ENCODE measurements around the gene CTSW.

DNA sequence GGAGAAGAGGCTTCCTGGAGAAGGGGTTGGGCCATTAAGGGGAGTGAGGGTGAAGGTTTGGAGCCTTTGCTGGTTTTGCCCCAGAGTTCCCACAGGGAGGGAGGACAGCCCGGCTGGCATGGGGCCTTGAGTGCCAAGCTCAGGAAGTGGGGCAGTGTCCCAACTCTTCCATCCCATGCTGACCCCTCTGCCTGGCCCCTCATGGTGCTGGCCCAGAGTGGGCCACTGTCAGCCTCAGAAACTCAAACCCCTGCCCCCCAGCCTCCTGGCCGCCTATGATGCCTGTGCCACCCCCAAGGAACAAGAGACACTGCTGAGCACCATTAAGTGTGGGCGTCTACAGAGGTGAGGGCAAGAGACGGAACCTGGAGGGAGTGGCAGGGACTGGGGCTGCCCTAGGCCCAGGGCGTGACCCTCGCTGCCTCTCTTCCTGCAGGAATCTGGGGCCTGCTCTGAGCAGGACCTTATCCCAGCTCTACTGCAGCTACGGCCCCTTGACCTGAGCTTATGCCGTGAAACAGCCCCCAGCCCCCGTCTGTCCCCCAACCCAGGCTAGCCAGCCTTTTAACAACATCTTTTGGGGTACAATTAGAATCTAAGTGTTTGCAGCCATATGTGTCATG lies 14.0 kb upstream of the CTSW start:
- TF ChIP-seq, protein P1, sequence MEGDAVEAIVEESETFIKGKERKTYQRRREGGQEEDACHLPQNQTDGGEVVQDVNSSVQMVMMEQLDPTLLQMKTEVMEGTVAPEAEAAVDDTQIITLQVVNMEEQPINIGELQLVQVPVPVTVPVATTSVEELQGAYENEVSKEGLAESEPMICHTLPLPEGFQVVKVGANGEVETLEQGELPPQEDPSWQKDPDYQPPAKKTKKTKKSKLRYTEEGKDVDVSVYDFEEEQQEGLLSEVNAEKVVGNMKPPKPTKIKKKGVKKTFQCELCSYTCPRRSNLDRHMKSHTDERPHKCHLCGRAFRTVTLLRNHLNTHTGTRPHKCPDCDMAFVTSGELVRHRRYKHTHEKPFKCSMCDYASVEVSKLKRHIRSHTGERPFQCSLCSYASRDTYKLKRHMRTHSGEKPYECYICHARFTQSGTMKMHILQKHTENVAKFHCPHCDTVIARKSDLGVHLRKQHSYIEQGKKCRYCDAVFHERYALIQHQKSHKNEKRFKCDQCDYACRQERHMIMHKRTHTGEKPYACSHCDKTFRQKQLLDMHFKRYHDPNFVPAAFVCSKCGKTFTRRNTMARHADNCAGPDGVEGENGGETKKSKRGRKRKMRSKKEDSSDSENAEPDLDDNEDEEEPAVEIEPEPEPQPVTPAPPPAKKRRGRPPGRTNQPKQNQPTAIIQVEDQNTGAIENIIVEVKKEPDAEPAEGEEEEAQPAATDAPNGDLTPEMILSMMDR (conservative IDR thresholded peaks at IDR 0.05; ENCODE audit: low read length) = no peak
- TF ChIP-seq EZH2phosphoT487 (IDR thresholded peaks at IDR 0.05; ENCODE audit: borderline replicate concordance, low read depth, low read length) = no peak
